Left renal cortex interstitium (tissue), 4 donors: ENCODE results near the gene SPATS2L. TPM values are rescaled to one million over a fixed set of nuclear protein-coding genes. Genes with fewer than 3 reads are reported as not detected.

Experiments used
- DNase-seq, 4 donors: peaks; one replicate each; pipeline ENCODE4 v3.0.0-alpha.2; 2013; ENCODE audit warnings: low read depth in 4 of 4, low spot score in 2 of 4, missing footprints in 1 of 4
- polyA plus RNA-seq, 4 donors: library from polyadenylated mRNA; unstranded; fragments of 120-200 nt; gene quantifications; one replicate each; pipeline ENCODE4 v1.2.1, GENCODE V29; 2013; ENCODE audit not compliant: insufficient read length in 4 of 4

Gene SPATS2L
- polyA plus RNA-seq, 4 donors, result 127 to 149 (median 136) TPM

GRCh38 chr2:200430017-200430416, 123.5 kb downstream of the SPATS2L start:
- DNase-seq, result no peak

DNA sequence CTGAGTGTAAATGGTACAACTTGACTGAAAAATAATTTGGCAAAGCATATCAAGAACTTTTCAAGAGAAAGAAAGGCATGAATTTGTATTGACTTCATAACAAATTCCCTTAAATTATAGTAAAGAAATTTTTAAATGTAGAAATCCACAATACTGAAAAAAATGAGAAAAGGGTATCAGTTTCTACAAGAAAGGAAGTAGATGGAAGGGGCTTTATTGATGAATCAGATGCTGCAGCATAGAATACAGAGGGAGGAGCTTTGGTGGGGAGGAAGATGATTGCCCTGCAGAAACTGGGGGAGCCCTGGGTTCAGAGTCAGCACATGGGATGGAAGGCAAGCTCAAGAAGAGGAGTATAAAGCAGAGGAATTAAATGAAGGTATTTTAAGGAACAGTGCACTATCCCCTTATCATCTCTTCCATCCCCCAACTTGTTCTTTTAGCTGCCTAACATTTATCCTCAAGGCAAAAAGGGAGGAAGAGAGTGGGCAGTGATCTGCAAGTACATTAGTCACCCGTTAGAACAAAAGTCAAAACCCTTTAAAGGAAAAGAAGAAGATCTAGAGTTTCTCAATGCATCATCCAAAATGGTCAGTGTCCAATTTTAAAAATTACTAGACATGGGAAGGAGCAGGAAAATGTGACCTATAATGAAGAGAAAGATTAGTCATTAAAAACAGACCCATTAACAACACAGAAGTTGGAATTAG, 125.7 kb downstream of the SPATS2L start:
- no peak for DNase-seq

DNA sequence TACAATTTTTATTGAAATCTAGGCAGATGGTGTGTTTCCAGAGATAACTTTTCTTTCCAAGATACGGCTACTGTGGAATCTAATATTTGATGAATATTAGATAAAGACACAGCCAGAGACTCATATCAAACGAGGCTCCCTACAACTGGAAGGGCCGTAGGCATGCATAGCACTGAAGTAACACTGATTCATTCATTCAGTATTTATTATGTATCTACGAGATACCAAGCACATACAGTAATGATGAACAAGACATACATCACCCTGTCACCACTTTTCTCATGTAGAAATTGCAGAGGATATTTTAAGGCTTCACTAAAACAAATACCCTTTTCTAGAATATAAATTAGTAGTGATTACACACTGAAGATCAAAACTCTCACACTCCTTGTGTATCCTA, 128.9 kb downstream of the SPATS2L start:
- no peak for DNase-seq

DNA sequence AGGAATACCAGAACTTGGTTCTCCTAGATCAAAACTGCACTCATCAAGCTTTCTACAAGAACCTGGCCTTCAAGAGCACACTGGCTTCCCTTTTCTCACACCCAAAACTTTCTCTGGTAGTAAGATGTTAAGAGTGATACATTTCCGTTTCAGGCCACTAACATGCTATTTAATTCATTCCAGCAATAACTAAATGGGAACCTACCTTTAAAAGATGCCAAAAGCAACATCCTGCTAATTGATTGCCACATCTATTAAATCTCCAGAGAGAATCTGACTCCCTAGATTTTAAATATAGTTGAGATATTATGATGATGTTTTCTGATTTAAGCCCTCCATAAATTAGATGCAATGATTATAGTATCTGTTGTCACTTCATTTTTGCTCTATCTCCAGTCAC, 131.8 kb downstream of the SPATS2L start:
- DNase-seq, result no peak

- no peak for DNase-seq
Observed at GRCh38 chr2:200438846-200439245, 132.4 kb downstream of the SPATS2L start.

DNA sequence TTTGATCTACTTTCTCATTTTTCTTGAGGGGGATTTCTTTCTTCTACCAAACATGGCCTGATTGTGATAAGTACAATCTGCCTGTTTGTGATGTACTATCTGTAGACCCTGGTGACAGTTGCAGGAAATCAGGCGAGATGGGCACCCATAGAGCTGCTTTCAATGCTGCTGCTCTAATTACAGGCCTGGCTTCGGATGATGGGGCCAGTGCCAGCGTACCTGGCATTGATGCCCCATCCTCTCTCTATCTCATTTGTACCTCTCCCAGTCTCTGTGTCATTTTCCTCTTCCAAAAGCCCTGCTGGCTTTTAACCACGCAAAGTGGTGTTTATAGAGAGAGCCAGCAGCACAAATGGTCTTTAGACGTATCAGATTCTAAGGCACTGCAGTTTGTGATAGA, 133.5 kb downstream of the SPATS2L start:
- no peak for DNase-seq

DNA sequence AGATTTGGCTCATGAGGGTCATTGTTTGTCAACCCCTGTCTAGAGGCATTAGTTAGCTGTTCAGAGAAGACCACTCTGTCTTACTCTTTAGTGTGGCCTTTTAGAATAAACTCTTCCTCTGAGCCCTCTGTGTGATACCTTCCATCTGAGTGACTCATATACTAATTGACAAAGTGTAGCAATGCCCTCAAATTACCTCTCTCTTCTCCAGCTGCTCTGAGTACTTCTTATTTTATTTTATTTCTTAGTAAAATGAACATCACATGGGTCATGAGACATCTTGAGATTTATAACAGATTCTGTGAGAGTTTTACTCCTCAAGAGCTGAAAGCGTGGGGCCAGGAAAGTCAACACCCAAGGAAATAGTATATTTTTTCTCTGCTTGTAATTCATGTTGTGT, 136.0 kb downstream of the SPATS2L start:
- no peak for DNase-seq

DNA sequence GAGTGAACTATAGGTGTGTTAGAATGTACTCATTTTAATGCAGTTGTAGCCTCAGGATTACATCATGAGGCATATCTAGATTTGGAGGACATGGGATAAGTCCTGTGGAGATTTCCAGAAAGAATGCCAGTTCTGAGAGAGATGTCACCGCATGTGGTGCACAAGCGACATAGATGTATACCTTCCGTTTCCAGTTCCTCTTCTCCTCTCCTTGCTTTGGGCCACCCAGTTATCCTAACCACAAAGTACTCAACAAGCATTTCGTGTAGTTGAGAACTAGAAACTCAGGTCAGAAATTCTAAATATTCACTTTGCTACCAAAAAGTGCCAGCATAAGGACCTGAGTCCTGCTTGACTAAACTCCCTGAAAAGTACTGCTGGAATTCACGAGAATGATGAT, 136.9 kb downstream of the SPATS2L start:
- no peak for DNase-seq

DNA sequence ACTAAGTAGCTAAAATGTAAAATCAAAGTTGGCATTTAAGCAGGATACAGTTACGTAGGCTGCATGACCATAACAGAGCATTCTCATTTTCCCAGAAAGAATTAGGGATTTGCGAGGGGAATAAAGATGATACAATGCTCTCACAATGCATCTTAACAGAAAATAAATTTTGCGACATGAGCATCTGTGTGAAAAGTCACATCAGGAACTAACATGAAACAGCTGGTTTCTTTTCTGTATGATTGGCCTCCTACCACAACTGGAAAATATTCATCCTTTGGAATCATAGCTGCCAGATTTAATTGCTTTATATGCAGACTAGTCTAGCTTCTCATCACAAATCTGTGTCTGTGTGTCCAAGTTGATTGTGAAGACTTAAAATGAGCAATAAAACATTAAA, 137.4 kb downstream of the SPATS2L start:
- no peak for DNase-seq

GRCh38 chr2:200444530-200444929, 138.0 kb downstream of the SPATS2L start:
- no peak for DNase-seq

DNA sequence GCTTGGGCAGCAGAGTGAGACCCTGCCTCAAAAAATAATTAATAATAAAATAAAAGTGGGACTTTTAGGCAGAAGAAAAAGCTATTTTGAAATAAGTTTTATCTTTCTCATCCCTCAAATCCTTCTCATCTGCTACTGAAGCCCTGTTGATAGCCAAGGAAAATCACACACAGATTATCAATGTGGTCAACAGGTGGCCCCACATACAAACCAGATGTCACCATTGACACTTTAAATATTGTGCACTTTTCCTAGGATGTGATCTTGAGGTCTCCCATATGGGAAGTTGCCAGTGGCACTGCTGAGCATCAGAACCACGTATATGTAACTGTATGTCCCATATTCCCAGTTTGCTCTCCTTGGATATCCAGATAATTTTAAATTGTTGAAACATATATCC, 138.8 kb downstream of the SPATS2L start:
- no peak for DNase-seq

- DNase-seq, result no peak
Observed at GRCh38 chr2:200446612-200447011, 140.1 kb downstream of the SPATS2L start.

DNA sequence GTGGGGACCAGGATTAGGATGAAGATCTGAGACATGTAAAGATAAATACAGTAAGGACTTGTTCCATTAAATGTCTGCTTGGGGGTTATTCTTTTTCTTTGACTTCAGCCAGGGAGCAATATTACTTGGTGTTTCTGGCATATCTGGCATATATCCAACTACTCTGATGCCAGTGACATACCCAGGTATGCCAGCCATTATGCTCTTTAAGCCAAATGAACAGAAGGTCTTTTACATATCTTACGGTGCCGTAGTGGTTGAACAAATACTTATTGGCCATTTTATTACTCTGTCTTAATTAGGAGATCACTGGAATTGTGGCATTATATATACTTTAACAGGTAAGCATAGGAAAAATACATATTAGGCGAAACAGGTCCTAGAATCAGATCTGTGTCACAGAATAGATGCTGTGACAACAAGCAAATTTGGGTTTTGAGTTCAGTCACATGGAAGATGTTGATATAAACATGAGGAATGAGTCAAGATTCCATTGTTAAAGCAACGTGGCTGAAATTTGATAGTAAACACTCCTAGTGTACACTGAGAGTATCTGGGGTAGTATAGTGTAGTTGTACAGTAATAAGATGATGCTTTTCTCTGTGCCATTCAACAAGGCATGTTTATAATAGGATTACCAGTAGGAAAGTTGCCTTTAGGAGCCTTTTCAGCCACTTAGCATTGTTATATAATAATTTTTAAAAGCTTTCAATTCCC, 140.8 kb downstream of the SPATS2L start:
- DNase-seq, result no peak

- DNase-seq, result no peak
Observed at GRCh38 chr2:200448455-200448854, 142.0 kb downstream of the SPATS2L start.

DNA sequence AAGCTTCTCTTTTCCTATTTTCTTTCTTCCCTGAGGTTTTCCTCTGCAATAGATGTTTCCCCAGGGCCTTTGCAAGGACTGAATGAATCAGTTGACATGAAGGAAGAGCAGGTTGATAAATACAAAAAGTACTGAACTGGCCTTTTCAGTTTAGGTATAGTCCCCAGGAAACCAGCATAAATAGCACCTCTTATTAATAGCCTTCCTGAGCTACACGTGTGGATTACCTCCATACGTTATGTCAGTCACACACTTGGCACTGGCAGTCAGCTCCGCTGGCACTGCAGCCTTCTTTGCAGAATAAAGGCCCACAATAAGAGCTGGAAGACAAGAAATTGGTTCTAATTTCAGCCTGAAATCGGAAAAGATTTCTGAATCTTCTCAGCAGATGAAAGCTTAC, 142.7 kb downstream of the SPATS2L start:
- no peak for DNase-seq

- no peak for DNase-seq
Observed at GRCh38 chr2:200450288-200450687, 143.8 kb downstream of the SPATS2L start.

DNA sequence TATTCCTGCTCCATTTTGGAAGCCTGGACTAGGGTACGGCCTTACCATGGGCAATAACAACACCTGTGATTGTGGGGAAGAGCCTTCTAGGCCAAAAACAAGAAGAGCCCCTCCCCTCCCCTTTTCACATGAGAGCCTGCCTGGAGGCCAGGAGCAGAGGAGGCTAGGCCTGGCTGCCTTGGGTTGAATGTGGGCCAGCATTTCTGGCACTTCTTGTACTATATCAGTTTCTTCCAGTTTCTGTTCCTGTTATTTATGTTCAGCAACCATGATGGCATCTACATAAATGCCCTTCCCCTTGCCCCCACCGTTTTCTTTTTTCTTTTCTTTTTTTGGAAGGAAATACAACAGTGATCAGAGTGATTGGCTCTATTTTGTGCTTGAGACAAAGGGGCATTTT, 145.0 kb downstream of the SPATS2L start:
- DNase-seq, result no peak

GRCh38 chr2:200452377-200452776, 145.9 kb downstream of the SPATS2L start:
- DNase-seq, result no peak

- no peak for DNase-seq
Observed at GRCh38 chr2:200453142-200453852, 146.8 kb downstream of the SPATS2L start.

DNA sequence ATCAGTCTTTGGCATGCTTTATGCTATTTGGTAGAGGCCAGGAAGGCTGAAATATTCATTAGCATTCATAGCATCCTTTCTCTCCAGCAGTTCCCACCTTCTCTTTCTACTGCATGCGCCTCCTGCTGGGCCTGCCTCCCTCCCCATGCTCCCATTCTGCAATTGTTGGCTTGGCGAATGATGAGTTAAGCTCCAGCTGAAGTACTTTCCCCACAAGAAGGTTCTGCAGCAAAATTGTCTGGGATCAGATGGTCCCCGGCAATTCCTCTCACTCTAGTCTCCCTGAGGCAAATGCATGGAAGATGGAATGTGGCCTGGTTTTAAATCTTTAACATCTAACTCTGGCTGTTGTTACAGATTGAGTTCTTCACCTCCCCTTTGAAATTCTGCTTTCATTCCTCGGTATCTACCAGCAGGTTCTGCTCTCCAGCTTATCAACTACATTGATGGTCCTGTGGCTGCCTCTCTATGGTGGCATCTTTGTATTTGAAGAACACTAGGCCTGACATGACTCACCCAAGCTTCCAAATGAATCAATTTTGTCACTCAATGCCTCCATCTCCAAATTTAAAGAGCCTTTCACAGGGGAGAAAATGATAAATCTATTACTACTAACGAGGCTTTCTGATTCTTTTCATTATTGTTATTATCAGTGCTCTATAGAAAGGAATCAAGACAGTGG, 147.5 kb downstream of the SPATS2L start:
- DNase-seq, result no peak
